KMS-11 (cell line): ENCODE results near the gene AOC1.

Experiments
- H2AFZ ChIP-seq: fragments of 200-600 bp; sonication (generic); 2 replicates; pipeline ENCODE4 v1.6.1; 2016; ENCODE audit warnings: antibody characterized with exemption, mixed run types, low read depth
- H3K27ac ChIP-seq: fragments of 200-600 bp; sonication (generic); 2 replicates; pipeline ENCODE4 v1.6.1; 2016; ENCODE audit warnings: mild to moderate bottlenecking, mixed run types
- H3K27me3 ChIP-seq: fragments of 200-600 bp; sonication (generic); 2 replicates; pipeline ENCODE4 v1.6.1; 2017; ENCODE audit warnings: mild to moderate bottlenecking, low read depth, mixed run types, moderate library complexity; ENCODE audit not compliant: insufficient read depth
- H3K36me3 ChIP-seq: fragments of 200-600 bp; sonication (generic); 2 replicates; pipeline ENCODE4 v1.6.1; 2017; ENCODE audit warnings: mild to moderate bottlenecking, mixed run types; ENCODE audit not compliant: insufficient read depth
- H3K4me1 ChIP-seq: fragments of 200-600 bp; sonication (generic); 2 replicates; pipeline ENCODE4 v1.6.1; 2016; ENCODE audit warnings: mild to moderate bottlenecking, low read depth, mixed run types; ENCODE audit not compliant: poor library complexity, severe bottlenecking
- H3K4me2 ChIP-seq: fragments of 200-600 bp; sonication (generic); 2 replicates; pipeline ENCODE4 v1.7.0; 2016; ENCODE audit warnings: mild to moderate bottlenecking, mixed run types
- H3K4me3 ChIP-seq: fragments of 200-600 bp; sonication (generic); IDR thresholded peaks from 2 replicates; pipeline ENCODE4 v1.6.1; 2017; ENCODE audit warnings: low read depth, low read length, mixed read lengths; ENCODE audit not compliant: insufficient read depth
- H3K79me2 ChIP-seq: fragments of 200-600 bp; sonication (generic); 2 replicates; pipeline ENCODE4 v1.6.1; 2016; ENCODE audit warnings: low read depth, mixed run types; ENCODE audit not compliant: insufficient read depth
- H3K9ac ChIP-seq: fragments of 200-600 bp; sonication (generic); 2 replicates; pipeline ENCODE4 v1.6.1; 2016; ENCODE audit warnings: mild to moderate bottlenecking, mixed run types
- H4K20me1 ChIP-seq: fragments of 200-600 bp; sonication (generic); 2 replicates; pipeline ENCODE4 v1.6.1; 2016; ENCODE audit warnings: mild to moderate bottlenecking, mixed run types; ENCODE audit not compliant: insufficient read depth
- CTCF ChIP-seq: fragments of 200-600 bp; sonication (generic); conservative IDR thresholded peaks from 2 replicates; pipeline ENCODE4 v1.6.1; 2017; ENCODE audit warnings: low read depth, mild to moderate bottlenecking, antibody characterized with exemption, low read length, moderate library complexity, mixed read lengths

The AOC1 gene

GRCh38 chr7:150830937-150831336 lies 21.4 kb upstream of the AOC1 start:
- H2AFZ ChIP-seq: no peak overlapping the region
- H4K20me1 ChIP-seq: no peaks in the 10 kb centered on the region
- H3K4me3 ChIP-seq: no peak overlapping the region
- no peak for TF ChIP-seq CTCF
- H3K27ac ChIP-seq: no peak overlapping the region
- H3K9ac ChIP-seq: no peak overlapping the region
- no peaks in the 10 kb centered on the region for H3K79me2 ChIP-seq
- no peak overlapping the region for H3K4me2 ChIP-seq
- H3K36me3 ChIP-seq: no peaks in the 10 kb centered on the region
- no peaks in the 10 kb centered on the region for H3K4me1 ChIP-seq
- H3K27me3 ChIP-seq: no peaks in the 10 kb centered on the region

GRCh38 chr7:150831851-150832250 lies 20.5 kb upstream of the AOC1 start:
- no peaks in the 10 kb centered on the region for H3K79me2 ChIP-seq
- H3K4me1 ChIP-seq: no peaks in the 10 kb centered on the region
- no peak overlapping the region for H3K9ac ChIP-seq
- no peak for TF ChIP-seq CTCF
- no peaks in the 10 kb centered on the region for H4K20me1 ChIP-seq
- H3K4me3 ChIP-seq: no peak overlapping the region
- no peak overlapping the region for H3K4me2 ChIP-seq
- no peaks in the 10 kb centered on the region for H3K27me3 ChIP-seq
- H3K36me3 ChIP-seq: no peaks in the 10 kb centered on the region
- no peak overlapping the region for H3K27ac ChIP-seq
- no peak overlapping the region for H2AFZ ChIP-seq

- Histone ChIP-seq H3K4me3 (no peak overlapping the region), H3K36me3 (no peaks in the 10 kb centered on the region), H3K4me1 (no peaks in the 10 kb centered on the region), H3K4me2 (no peak overlapping the region), H4K20me1 (no peaks in the 10 kb centered on the region), H3K9ac (no peak overlapping the region), H2AFZ (no peak overlapping the region), H3K27me3 (no peaks in the 10 kb centered on the region), H3K27ac (no peak overlapping the region), H3K79me2 (no peaks in the 10 kb centered on the region)
- TF ChIP-seq CTCF: no peak
These were observed 17.3 kb upstream of the AOC1 start for GRCh38 chr7:150835019-150835418.

GRCh38 chr7:150835702-150836280 lies 16.5 kb upstream of the AOC1 start:
- Histone ChIP-seq H3K9ac (no peak overlapping the region), H3K27ac (no peak overlapping the region), H3K4me3 (no peak overlapping the region), H2AFZ (no peak overlapping the region), H3K4me1 (no peaks in the 10 kb centered on the region), H3K4me2 (no peak overlapping the region), H3K27me3 (no peaks in the 10 kb centered on the region), H4K20me1 (no peaks in the 10 kb centered on the region), H3K79me2 (no peaks in the 10 kb centered on the region), H3K36me3 (no peaks in the 10 kb centered on the region)
- no peak for TF ChIP-seq CTCF
